NCI-H2029 (cell line): ENCODE data around the gene PRKRA.
"Not testable (repeated sequence)": the region's sequence is repeated elsewhere in the genome, so short reads cannot be mapped to it uniquely, and the experiment has no call there.

Experiments
- DNase-seq: peaks from one replicate; lab custom pipeline; 2025; lab: John Stamatoyannopoulos, UW

PRKRA gene

DNA sequence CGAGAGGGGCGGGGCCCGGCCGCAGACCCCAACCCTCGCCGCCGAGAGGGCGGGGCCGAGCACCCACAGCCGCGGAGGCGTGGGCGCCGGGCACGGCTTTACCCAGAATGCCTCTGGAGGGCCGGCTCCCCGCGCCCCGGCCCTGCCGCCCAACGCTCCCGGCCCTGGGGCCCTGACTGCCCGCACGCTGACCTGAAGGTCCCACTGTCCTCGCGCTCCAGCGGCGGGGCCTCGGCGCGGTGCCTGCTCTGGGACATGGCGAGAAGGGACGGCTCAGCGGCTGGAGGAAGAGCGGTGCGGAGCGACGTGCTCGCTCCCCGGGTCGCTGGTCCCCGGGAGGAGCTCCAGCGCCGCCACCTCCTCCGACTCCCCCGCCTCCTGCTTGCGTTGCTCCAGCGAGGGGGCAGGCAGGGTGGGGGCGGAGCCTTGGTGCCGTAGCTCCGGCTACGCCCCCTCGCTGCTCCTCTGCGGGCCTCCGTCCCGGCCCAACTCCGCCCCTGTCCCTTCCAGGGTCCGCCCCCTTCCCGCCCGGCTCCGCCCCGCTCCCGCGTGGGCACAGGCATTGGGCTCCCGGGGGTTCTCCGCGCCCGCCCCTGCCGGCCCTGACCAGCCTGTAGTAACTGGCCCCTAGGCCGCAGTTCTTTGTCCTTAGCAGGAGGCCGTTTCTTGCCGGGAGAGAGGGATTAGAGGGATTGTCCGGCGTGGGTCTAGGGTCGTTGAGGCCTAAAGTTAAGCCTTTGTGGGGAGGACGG is at the start of gene PRKRA, which contains the start of gene PJVK:
Gene PRKRA (minus strand): TSS at position 402 of the 752 bp plus-strand sequence. CDS start 145 bp downstream, at position 257.
Gene PJVK (plus strand): TSS at position 605 of the 752 bp plus-strand sequence. CDS start 2,032 bp downstream, outside the sequence.
- peak; percentile 93 for DNase-seq

- no peak for DNase-seq
These were observed 48.7 kb upstream of the PRKRA start for GRCh38 chr2:178499640-178500039.

DNA sequence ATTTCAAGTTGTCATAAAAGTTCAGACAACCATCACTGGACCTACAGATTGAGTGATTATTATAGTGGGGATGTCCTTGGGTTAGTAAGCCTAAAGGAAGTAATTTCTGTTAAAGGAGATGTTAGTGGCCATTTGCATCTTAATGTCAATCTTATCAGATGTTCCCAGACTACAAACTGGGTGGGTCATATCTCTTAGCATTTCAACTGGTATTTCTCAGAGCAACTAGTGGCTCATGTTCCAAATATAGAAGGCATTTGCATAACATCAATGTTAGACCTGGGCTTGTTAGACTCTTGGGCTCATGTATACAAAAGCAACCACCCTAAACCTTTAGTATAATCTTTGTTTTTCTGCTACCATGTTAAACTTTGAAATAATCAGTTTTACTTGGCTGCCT is 47.2 kb upstream of the PRKRA start:
- no peak for DNase-seq

- no peak for DNase-seq
These were observed 45.1 kb upstream of the PRKRA start for GRCh38 chr2:178496049-178496448.

DNA sequence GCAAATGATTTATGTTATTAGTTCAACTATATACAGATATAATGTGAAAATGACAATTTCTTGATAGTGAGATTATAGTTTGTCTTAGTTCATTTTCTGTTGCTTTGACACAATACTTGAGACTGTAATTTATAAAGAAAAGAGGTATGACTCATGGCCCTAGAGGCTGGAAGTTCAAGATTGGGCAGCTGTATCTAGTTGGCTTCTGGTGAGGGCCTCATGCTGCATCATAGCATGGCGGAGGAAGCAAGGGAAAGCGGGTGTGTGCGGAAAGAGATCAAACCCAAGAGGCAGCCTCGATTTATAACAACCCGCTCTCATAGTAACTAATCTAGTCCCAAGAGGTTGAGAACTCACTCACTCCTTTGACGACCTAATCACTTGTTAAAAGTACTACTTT is 40.6 kb upstream of the PRKRA start:
- no peak for DNase-seq

- DNase-seq = no peak
These were observed 34.4 kb upstream of the PRKRA start for GRCh38 chr2:178485356-178485755.

- DNase-seq = peak; percentile 81
These were observed 33.5 kb upstream of the PRKRA start for GRCh38 chr2:178484245-178485041.

DNA sequence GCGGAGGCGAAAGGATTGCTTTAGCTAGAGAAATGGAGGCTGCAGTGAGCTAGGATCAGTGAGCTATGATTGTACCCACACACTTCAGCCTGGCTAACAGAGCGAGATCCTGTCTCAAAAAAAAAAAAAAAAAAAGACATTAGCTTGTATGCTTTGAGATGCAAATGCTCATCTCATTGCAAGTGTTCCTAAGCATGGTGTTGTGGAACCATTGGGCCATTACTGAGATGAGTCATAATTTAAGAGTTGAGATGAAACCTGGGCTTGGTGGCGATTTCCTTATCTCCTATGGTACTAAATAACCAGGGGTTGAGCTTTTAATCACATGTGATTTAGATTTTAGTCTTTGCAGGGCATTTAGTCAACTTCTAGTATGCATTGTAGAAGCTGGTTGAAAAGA is 31.5 kb upstream of the PRKRA start:
- DNase-seq = peak; percentile 57

DNA sequence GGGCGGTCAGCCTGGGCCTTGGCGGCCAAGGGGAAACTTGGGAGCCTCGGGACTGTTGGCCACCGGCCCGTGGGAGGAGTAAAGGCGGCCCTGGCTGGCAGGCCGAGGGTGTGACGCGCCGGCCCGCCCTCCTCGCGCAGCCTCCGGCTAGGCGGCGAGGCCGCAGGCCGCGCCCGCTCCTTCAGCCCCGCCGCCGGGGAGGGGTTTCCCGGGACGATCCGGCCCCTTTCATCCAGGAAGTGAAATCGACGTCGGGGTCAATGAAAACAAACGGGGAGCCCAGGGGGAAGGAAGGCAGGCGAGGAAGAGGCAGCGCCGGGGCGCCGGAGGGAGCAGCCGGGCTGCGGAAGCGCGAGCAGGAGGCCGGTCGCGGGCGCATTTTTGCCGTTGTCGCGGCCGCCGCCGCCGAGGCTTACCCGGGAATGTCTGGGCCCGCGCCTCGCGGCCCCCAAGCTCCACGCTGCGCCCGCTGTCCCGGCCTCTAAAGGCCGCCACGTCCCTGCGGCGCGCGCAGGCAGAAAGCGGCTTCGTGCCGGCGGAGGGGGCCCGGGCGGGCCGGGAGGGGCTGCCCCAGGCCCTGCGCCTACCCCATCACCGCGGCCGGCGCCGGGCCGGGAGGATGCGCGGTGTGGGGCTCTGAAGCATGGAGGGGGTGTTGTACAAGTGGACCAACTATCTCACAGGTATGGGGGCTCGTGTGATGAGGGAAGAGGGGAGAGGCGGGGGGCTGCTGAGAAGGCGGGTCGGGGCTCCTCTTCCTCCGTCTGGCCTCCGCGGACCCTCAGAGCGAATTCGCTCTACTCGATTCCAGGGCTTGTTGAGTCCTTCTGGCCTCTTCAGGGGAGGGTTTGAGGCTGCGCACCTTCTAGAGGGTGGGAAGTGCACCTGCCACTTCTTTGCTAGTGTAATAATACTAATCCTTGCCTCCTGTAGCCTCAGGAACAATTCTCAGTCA is 29.5 kb upstream of the PRKRA start, which contains the start of gene PLEKHA3:
Gene PLEKHA3 (plus strand): TSS at position 231 of the 955 bp plus-strand sequence. CDS start 413 bp downstream, at position 644.
- DNase-seq = peak; percentile 95

DNA sequence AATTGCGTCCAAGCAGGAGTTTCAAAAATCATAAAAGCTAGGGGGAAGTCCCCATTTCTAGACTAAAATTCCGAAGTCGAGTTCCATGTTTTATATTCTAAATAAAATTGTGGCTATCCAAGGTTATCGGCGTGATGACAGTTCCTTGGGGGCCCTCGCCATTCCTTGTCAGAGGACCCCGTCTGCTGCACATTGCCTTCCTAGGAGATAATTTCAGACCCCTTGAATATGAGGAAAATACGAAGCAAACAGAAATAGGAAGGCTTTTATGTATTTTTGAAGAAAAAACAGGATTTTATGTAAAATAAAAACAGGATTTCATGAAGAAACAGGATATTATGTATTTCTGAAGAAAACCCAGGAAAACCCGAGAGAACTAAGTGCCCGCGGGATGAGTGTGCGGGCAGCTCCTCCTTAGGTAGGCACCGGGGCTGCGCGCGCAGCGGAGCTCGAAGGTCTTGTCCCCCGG is 28.8 kb upstream of the PRKRA start:
- no peak for DNase-seq

- no peak for DNase-seq
These were observed 28.3 kb upstream of the PRKRA start for GRCh38 chr2:178479275-178479616.

DNA sequence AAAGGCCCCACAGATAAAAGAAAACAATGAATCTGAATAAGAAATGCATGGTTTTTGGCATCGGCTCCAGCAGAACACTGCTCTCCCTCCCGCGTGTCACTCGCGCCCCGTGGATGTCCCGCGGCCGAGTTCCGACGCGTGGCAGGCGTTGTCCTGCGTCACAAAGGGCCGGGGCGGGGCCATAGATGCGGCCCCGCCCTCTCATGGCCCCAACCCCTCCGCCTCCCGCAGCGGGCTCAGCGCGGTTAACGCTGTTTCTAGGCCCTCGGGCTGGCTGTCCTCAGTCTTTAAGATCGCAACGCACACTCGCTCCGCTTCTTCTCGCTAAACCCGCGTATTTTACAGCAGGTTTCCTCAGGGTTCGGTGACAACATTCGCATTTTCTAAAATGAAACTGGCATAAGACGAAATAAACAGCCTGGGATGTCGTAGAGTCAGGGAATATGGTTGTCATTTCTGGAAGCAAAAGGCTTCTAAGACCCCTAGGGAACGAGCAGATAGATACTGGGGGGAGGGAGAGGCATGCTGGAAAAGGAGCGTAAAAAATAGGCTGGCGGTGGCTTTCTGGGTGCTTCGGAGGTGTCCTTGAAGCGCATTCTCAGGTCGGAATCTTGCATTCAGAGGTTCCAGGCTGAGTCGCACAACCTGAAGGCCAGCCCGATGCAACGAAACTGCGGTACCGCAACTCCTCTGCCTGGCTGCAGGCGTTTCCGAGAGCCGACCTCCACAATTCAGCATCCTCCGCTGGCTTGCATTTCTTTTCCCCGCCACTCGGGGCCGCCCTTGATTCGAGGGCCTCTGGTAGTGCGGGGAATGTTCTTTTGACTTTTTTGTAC is 27.7 kb upstream of the PRKRA start, which contains the start of gene FKBP7:
Gene FKBP7 (minus strand): TSS at position 162 of the 836 bp plus-strand sequence. CDS start 101 bp downstream, at position 61.
- peak; percentile 77 for DNase-seq

- no peak for DNase-seq
These were observed 27.1 kb upstream of the PRKRA start for GRCh38 chr2:178478130-178478438.

DNA sequence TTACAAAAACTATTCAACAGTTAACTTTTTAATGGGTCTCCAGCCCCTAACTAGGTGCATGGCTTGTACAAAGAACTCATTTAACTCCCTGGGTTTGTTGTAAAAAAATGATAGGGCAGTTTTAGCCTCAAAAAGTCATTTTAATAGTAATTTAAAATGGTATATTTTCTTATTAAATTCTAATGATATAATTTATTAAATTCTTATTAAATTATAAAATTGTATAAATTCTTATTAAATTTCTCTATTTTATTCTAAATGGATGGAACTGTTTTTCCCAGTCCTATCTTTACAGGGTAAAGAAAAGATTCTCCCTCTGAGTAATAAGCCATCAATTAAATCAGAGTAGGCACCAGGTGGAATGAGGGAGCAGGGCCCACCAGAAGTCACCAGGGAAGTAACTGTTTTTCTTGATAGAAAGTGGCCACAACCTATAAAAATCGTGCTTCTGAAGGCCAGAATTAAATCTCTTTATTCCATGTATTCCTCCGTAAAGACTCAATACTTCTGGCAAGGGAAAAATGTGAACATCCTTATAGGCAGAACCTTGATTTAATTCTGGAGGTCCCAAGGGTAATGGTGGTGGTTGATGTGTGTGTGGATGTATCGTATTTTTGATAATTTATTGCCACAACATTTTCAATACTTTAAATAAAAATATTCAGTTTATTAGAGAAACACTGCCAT is 26.6 kb upstream of the PRKRA start:
- DNase-seq = no peak

- no peak for DNase-seq
These were observed 25.5 kb upstream of the PRKRA start for GRCh38 chr2:178476477-178476876.

DNA sequence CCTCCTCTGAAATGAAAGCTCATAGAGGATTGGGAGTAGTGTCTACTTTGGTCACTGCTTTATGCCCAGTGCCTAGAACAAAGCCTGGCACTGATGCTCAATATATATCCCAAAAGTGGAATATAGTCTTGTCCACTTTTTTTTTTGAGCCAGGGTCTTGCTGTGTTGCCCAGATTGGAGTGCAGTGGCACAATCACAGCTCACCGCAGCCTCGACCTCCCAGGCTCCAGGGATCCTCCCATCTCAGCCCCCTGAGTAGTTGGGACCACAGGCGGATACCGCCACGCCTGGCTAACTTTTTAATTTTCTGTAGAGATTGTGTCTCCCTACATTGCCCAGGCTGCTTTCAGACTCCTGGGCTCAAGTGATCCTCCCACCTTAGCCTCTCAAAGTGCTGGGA is 23.6 kb upstream of the PRKRA start:
- DNase-seq = no peak

GRCh38 chr2:178473931-178474330 is 23.0 kb upstream of the PRKRA start:
- DNase-seq = no peak

DNA sequence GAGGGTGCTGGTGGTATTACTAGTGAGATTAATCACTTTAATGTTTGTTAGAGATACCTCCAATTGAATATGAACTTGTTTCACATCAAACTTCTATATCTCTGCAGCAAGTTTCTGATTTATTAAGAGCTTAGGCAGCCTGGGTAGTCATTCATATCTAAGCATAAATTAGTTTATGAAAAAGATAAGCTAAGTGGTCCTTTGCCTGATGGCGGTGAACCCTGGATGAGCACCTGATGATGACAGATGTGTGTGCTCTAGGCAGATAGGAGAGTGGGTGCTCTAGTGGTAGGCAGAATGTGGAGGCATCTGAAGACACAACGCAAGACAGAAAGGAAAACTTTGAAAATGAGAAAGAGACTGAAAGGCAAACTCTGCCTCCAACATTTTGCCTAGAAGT is 22.4 kb upstream of the PRKRA start:
- no peak for DNase-seq

GRCh38 chr2:178471313-178471712 is 20.3 kb upstream of the PRKRA start:
- DNase-seq = not testable (repeated sequence)

DNA sequence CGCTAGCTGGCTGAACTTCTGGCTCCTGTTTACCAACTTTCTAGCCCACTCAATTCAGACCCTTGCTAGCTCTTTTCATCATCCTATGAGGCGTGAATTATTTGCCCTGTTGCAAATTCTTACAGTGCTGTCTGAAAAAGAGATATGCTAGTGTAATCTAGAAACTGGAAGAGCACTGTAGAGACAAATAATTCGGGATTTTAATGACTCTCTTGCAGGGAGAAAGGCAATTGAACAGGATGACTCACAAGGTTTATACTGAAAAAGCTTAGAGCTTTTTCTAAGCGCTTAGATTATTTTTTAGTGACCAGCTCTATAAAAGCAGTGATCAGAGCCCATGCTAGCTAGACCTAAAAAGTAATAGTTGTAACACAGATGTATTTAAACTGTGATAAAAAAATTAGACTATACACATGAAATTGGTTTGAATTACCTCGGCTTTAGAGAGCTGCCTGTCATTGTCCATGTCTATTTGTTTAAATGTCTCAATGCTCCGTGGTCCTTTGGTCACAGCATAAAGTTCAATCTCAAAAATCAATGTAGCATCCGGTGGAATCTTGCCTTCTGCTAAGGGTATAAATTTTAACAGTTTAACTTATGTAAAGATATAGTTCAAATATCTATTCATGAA is 18.4 kb upstream of the PRKRA start:
- DNase-seq = no peak
